Stomach (tissue), 9 donors: ENCODE measurements around the gene GABRR2. TPM values are rescaled to one million over a fixed set of nuclear protein-coding genes. Genes with fewer than 3 reads are reported as not detected.

Experiments used
- DNase-seq, 2 donors: peaks; one replicate each; pipeline versions ENCODE4 v3.0.0 to v3.0.0-alpha.2; 2013 to 2019
- H3K27ac ChIP-seq, 5 donors: fragments of 200-600 bp in 4 of 5; sonication (generic) in 4 of 5; one replicate each; pipeline ENCODE4 v1.5.1; 2013 to 2019; ENCODE audit warnings: mild to moderate bottlenecking in 1 of 5, moderate library complexity in 1 of 5
- H3K27me3 ChIP-seq, 3 donors: fragments of 200-600 bp; sonication (generic); one replicate each; pipeline ENCODE4 v1.5.1; 2017 to 2019; ENCODE audit warnings: mixed run types in 1 of 3
- H3K36me3 ChIP-seq, 4 donors: fragments of 200-600 bp; sonication (generic); 1 replicate in 3 of 4; 2 replicates in 1 of 4; pipeline ENCODE4 v1.5.1; 2016 to 2019
- H3K4me1 ChIP-seq, 4 donors: fragments of 200-600 bp; sonication (generic); one replicate each; pipeline ENCODE4 v1.5.1; 2016 to 2019
- H3K4me3 ChIP-seq, 4 donors: fragments of 200-600 bp; sonication (generic) in 3 of 4; one replicate each; pipeline ENCODE4 v1.5.1; 2016 to 2019; ENCODE audit warnings: mild to moderate bottlenecking in 1 of 4
- H3K9me3 ChIP-seq, 4 donors: fragments of 200-600 bp; sonication (generic); one replicate each; pipeline ENCODE4 v1.5.1; 2016 to 2019
- CTCF ChIP-seq, 7 experiments: fragments of 450-650 bp in 4 of 7; fragments of 200-600 bp in 3 of 7; sonication (generic) in 3 of 7; IDR thresholded peaks; one replicate each; pipeline ENCODE4 v1.5.1; 2016 to 2019; ENCODE audit warnings: antibody characterized with exemption in 7 of 7, control low read depth in 2 of 7, mild to moderate bottlenecking in 1 of 7
- EP300 ChIP-seq: sonication (generic); formaldehyde crosslinking; IDR thresholded peaks from one replicate; pipeline ENCODE4 v1.6.1; 2017; ENCODE audit warnings: antibody characterized with exemption
- POLR2A ChIP-seq, 4 donors: fragments of 450-650 bp; IDR thresholded peaks; one replicate each; pipeline ENCODE4 v1.6.1; 2016; ENCODE audit warnings: antibody characterized with exemption in 4 of 4, control low read depth in 2 of 4, mild to moderate bottlenecking in 1 of 4, moderate library complexity in 1 of 4
- POLR2AphosphoS5 ChIP-seq, 3 donors: sonication (generic); formaldehyde crosslinking; IDR thresholded peaks; one replicate each; pipeline ENCODE4 v1.6.1; 2016; ENCODE audit warnings: antibody characterized with exemption in 3 of 3
- WGBS, 5 donors: extraction: QIAGEN DNeasy Blood & Tissue Kit in 3 of 5; methylation state at CpG; one replicate each; pipeline versions ENCODE4 v1.1.5 to v1.1.7; 2013 to 2018; 5-methylcytosine and 5-hydroxymethylcytosine counted together
- intact Hi-C: fragments of 100-400 bp; cut with DNase I; formaldehyde crosslinking; loops from one replicate; pipeline ENCODE4 v1.15.1; 2023; ENCODE audit warnings: low total_unique reads
- polyA plus RNA-seq, 3 donors: library from polyadenylated mRNA; stranded (reverse); fragments of 200-250 nt; gene quantifications; one replicate each; pipeline ENCODE4 v1.2.3, GENCODE V29; 2013
- total RNA-seq, 5 donors: library from RNA; depleted of rRNA; stranded (reverse); fragments of >200 nt; gene quantifications; one replicate each; pipeline versions ENCODE4 v1.1.0 to v1.2.3, GENCODE V29; 2014 to 2016
- donor health status: healthy with polysubstance abuse.
- donor health status: Bipolar disorder and iron deficiency.
- donor health status: healthy.

The GABRR2 gene
- total and polyA plus RNA-seq, 8 donors = 0.15 to 7.6 (median 0.73) TPM; not detected in 5

DNA sequence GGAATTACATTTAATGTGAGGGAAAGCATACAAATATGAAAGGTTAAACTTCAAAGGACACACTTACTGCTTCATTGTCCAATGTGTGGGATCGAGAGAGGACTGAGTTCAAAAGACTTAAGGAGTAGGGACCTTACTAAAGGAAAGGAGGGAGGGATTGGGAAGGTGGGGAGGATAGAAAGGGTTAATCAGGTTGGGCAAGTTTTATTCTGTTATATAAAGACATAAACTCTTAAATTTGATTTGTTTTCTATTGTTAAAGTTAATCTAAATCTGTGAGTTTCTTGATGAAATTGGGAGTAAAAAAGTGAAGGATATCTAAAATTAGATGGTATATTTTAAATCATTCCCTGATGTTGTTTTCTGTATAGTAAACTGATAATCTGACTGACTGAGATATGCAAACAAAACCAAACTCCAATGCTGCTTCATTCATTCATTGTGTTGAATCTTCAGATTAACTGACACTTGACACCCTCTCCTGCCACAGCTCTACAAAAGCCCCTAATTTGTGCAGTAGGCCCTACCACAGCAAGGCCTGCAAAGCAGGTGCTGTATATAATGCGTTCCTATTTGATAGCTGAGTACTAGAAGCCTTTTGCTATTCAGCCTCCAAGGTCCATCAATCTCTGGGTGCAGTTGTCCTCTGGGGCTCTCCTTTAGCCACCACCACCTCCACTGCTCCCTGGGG lies 38.7 kb upstream of the GABRR2 start:
- H3K36me3 ChIP-seq = no peaks in the 10 kb centered on the region
- 78 to 90% (median 86%) methylated on average over 2 of the region's 2 CpGs for WGBS, 5 donors
- peak overlapping the region in 1 of 4 donors; percentile 64 for H3K4me3 ChIP-seq
- peaks cover 3 to 43% (median 32%) of the 10 kb centered on the region in 4 donors for H3K4me1 ChIP-seq
- H3K27me3 ChIP-seq = no peaks in the 10 kb centered on the region
- intact Hi-C loops = no loop called here
- no peaks in the 10 kb centered on the region for H3K9me3 ChIP-seq
- no peak for DNase-seq
- peak overlapping the region in 2 of 5 donors; percentile 99 for H3K27ac ChIP-seq
- TF ChIP-seq CTCF (IDR thresholded peaks at IDR 0.05) (no peak), POLR2A (IDR thresholded peaks at IDR 0.05) (no peak), EP300 (no peak), POLR2AphosphoS5 (IDR thresholded peaks at IDR 0.05) (no peak)

- intact Hi-C loops = no loop called here
- Histone ChIP-seq H3K4me1 (peaks cover 10 to 50% (median 38%) of the 10 kb centered on the region in 4 donors), H3K27me3 (no peaks in the 10 kb centered on the region), H3K9me3 (no peaks in the 10 kb centered on the region), H3K36me3 (no peaks in the 10 kb centered on the region), H3K4me3 (peak overlapping the region; percentile 62 to 82 (median 66)), H3K27ac (peak overlapping the region; percentile 97 to 99 (median 99))
- DNase-seq = no peak
- TF ChIP-seq CTCF (IDR thresholded peaks at IDR 0.05) (no peak), EP300 (no peak), POLR2AphosphoS5 (IDR thresholded peaks at IDR 0.05) (no peak), POLR2A (IDR thresholded peaks at IDR 0.05) (no peak)
- 39 to 52% (median 45%) methylated on average over 27 of the region's 27 CpGs for WGBS, 5 donors
Measured at GRCh38 chr6:89353118-89353556, 38.0 kb upstream of the GABRR2 start.

DNA sequence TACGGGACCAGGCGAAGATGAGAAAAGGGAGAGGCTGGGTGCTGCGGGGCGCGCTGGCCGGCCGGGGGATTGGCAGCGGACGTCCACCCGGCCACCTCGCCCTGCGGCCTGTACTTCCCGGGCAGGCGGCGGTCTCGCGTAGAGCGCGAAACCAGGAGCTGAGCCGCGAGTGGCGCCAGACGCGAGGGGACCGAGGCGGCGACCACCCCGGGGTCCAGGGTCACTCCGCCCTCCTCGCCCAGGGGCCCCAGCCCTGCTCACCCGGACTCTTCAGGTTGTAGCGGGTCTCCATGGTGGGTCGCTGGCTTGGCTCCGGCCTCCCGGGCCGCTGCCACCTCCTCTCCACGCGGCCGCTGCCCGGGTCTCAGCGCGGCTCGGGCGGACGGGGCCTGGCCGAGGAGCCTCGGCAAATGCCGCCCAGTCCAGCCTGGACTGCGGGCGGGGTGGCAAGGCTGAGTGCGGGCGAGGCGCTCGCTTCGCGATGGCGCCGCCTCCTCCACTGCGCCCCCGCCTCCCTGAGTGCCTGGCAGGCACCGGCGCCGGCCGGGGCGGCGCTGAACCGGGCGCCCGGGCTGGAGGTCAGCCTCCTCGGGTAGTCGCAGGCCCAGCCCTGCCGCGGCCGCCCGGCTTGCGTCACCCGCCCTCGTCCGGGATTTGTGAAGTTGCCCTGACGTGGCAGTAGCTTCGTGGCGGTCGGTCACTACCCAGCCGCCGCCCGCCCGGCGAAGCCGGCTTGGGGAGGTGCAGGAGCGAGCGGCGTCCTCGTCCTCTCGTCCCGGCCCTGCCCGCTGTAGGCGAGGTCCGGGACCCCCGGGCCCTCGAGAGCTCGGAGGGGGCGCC lies 37.4 kb upstream of the GABRR2 start, which contains the start of gene UBE2J1:
Gene UBE2J1, minus strand, starts transcription at position 445 of the 840 bp plus-strand sequence. Its CDS starts 153 bp downstream, at position 292.
- intact Hi-C loops = no loop called here
- DNase-seq = peak; percentile 96 to 97
- Histone ChIP-seq H3K27me3 (no peaks in the 10 kb centered on the region), H3K27ac (peak within 1 kb of the TSS; percentile 97 to 99 (median 99)), H3K9me3 (no peaks in the 10 kb centered on the region), H3K36me3 (no peaks in the 10 kb centered on the region), H3K4me1 (peaks cover 17 to 57% (median 45%) of the 10 kb centered on the region in 4 donors), H3K4me3 (peak within 1 kb of the TSS; percentile 62 to 82 (median 66))
- 0 to 1% (median 0%) methylated on average over 11 to 102 of the region's 102 CpGs for WGBS, 5 donors
- TF ChIP-seq POLR2AphosphoS5 (IDR thresholded peaks at IDR 0.05) = peak; percentile 50 to 96 (median 94)
- TF ChIP-seq EP300 = no peak
- peak in 1 of 4 donors; percentile 61 for TF ChIP-seq POLR2A (IDR thresholded peaks at IDR 0.05)

- Histone ChIP-seq H3K4me1 (peaks cover 19 to 59% (median 51%) of the 10 kb centered on the region in 4 donors), H3K27me3 (no peaks in the 10 kb centered on the region), H3K27ac (peak overlapping the region; percentile 97 to 99 (median 99)), H3K36me3 (no peaks in the 10 kb centered on the region), H3K9me3 (no peaks in the 10 kb centered on the region), H3K4me3 (peak overlapping the region; percentile 62 to 82 (median 66))
- DNase-seq = peak in 1 of 2 donors; percentile 47
- 0 to 2% (median 1%) methylated on average over 12 of the region's 12 CpGs for WGBS, 5 donors
- no peak for TF ChIP-seq EP300
- no peak for TF ChIP-seq POLR2A (IDR thresholded peaks at IDR 0.05)
- no peak for TF ChIP-seq CTCF (IDR thresholded peaks at IDR 0.05)
- no peak for TF ChIP-seq POLR2AphosphoS5 (IDR thresholded peaks at IDR 0.05)
- intact Hi-C loops = no loop called here
Measured at GRCh38 chr6:89351671-89352277, 36.7 kb upstream of the GABRR2 start.
